ENCODE results near the gene CDK5RAP2. TPM values are rescaled to one million over a fixed set of nuclear protein-coding genes. Genes with fewer than 3 reads are reported as not detected.

CDK5RAP2 gene
- total and polyA plus RNA-seq, 2 donors (not counting 1 experiment from before 2014, with no cell fraction given) = 17.7 to 48.6 TPM

- H4K20me1 ChIP-seq (ENCODE audit: control insufficient read depth, extremely low read depth, insufficient read depth, low read length) = no peaks in the 10 kb centered on the region
- no peak overlapping the region for H3K9ac ChIP-seq (ENCODE audit: insufficient read depth, low read length)
- H3K27ac ChIP-seq (ENCODE audit: insufficient read depth, low read length) = no peak overlapping the region
- peaks cover 18% of the 10 kb centered on the region for H3K36me3 ChIP-seq (ENCODE audit: control insufficient read depth, insufficient read depth, low read length)
- H3K4me2 ChIP-seq (ENCODE audit: extremely low read depth, insufficient read depth, low read length) = no peak overlapping the region
- H3K4me1 ChIP-seq (ENCODE audit: control insufficient read depth, extremely low read depth, insufficient read depth, low read length) = peaks cover 3% of the 10 kb centered on the region
- no peaks in the 10 kb centered on the region for H3K27me3 ChIP-seq (ENCODE audit: control insufficient read depth, insufficient read depth, low read length)
- H2AFZ ChIP-seq (ENCODE audit: low read length) = no peak overlapping the region
- no peak for TF ChIP-seq CTCF (conservative IDR thresholded peaks at IDR 0.05 in 1 of 2, IDR thresholded peaks at IDR 0.05 in 1 of 2; ENCODE audit: low read depth in 1 of 2, low read length in 2 of 2)
- no peak for TF ChIP-seq EZH2 (IDR thresholded peaks at IDR 0.05; ENCODE audit: low read length, missing control alignments)
- H3K9me3 ChIP-seq (ENCODE audit: control insufficient read depth, insufficient read depth, low read depth, low read length) = no peaks in the 10 kb centered on the region
- no peak for DNase-seq (ENCODE audit: low read depth in 2 of 2)
- H3K4me3 ChIP-seq (replicated peaks in 1 of 4; ENCODE audit: control extremely low read depth in 1 of 4, insufficient read depth in 1 of 4, low read depth in 3 of 4, low read length in 4 of 4) = no peak overlapping the region
- H3K79me2 ChIP-seq (ENCODE audit: control insufficient read depth, insufficient read depth, low read length) = peaks cover 12% of the 10 kb centered on the region
These were observed 12.9 kb downstream of the CDK5RAP2 start for GRCh38 chr9:120567081-120567480.

GRCh38 chr9:120564589-120564988 lies 15.4 kb downstream of the CDK5RAP2 start:
- no peaks in the 10 kb centered on the region for H3K4me1 ChIP-seq (ENCODE audit: control insufficient read depth, extremely low read depth, insufficient read depth, low read length)
- no peaks in the 10 kb centered on the region for H3K9me3 ChIP-seq (ENCODE audit: control insufficient read depth, insufficient read depth, low read depth, low read length)
- peaks cover 9% of the 10 kb centered on the region for H3K79me2 ChIP-seq (ENCODE audit: control insufficient read depth, insufficient read depth, low read length)
- no peak for TF ChIP-seq CTCF (conservative IDR thresholded peaks at IDR 0.05 in 1 of 2, IDR thresholded peaks at IDR 0.05 in 1 of 2; ENCODE audit: low read depth in 1 of 2, low read length in 2 of 2)
- TF ChIP-seq EZH2 (IDR thresholded peaks at IDR 0.05; ENCODE audit: low read length, missing control alignments) = no peak
- no peak overlapping the region for H3K4me2 ChIP-seq (ENCODE audit: extremely low read depth, insufficient read depth, low read length)
- H3K27ac ChIP-seq (ENCODE audit: insufficient read depth, low read length) = no peak overlapping the region
- H3K4me3 ChIP-seq (replicated peaks in 1 of 4; ENCODE audit: control extremely low read depth in 1 of 4, insufficient read depth in 1 of 4, low read depth in 3 of 4, low read length in 4 of 4) = no peak overlapping the region
- no peaks in the 10 kb centered on the region for H4K20me1 ChIP-seq (ENCODE audit: control insufficient read depth, extremely low read depth, insufficient read depth, low read length)
- H3K27me3 ChIP-seq (ENCODE audit: control insufficient read depth, insufficient read depth, low read length) = no peaks in the 10 kb centered on the region
- H3K36me3 ChIP-seq (ENCODE audit: control insufficient read depth, insufficient read depth, low read length) = peaks cover 13% of the 10 kb centered on the region
- H2AFZ ChIP-seq (ENCODE audit: low read length) = no peak overlapping the region
- H3K9ac ChIP-seq (ENCODE audit: insufficient read depth, low read length) = no peak overlapping the region
- no peak for DNase-seq (ENCODE audit: low read depth in 2 of 2)

GRCh38 chr9:120562861-120563443 lies 17.0 kb downstream of the CDK5RAP2 start:
- Histone ChIP-seq H4K20me1 (ENCODE audit: control insufficient read depth, extremely low read depth, insufficient read depth, low read length) (no peaks in the 10 kb centered on the region), H3K36me3 (ENCODE audit: control insufficient read depth, insufficient read depth, low read length) (peaks cover 5% of the 10 kb centered on the region), H3K79me2 (ENCODE audit: control insufficient read depth, insufficient read depth, low read length) (peaks cover 12% of the 10 kb centered on the region), H3K27ac (ENCODE audit: insufficient read depth, low read length) (no peak overlapping the region), H3K9ac (ENCODE audit: insufficient read depth, low read length) (no peak overlapping the region), H3K9me3 (ENCODE audit: control insufficient read depth, insufficient read depth, low read depth, low read length) (no peaks in the 10 kb centered on the region), H3K27me3 (ENCODE audit: control insufficient read depth, insufficient read depth, low read length) (no peaks in the 10 kb centered on the region), H3K4me1 (ENCODE audit: control insufficient read depth, extremely low read depth, insufficient read depth, low read length) (no peaks in the 10 kb centered on the region), H3K4me2 (ENCODE audit: extremely low read depth, insufficient read depth, low read length) (no peak overlapping the region), H2AFZ (ENCODE audit: low read length) (no peak overlapping the region), H3K4me3 (replicated peaks in 1 of 4; ENCODE audit: control extremely low read depth in 1 of 4, insufficient read depth in 1 of 4, low read depth in 3 of 4, low read length in 4 of 4) (no peak overlapping the region)
- TF ChIP-seq EZH2 (IDR thresholded peaks at IDR 0.05; ENCODE audit: low read length, missing control alignments) (no peak), CTCF (conservative IDR thresholded peaks at IDR 0.05 in 1 of 2, IDR thresholded peaks at IDR 0.05 in 1 of 2; ENCODE audit: low read depth in 1 of 2, low read length in 2 of 2) (no peak)
- DNase-seq (ENCODE audit: low read depth in 2 of 2) = no peak

Measured in fibroblast of lung (primary cell).